GM23338 (cell line): ENCODE data around the gene RAB13. TPM values are rescaled to one million over a fixed set of nuclear protein-coding genes. Genes with fewer than 3 reads are reported as not detected.

Experiments used
- ATAC-seq: fragments of 200-7000 bp; cut with Tn5 transposase; 3 replicates; pipeline ENCODE4 v1.9.1; 2020
- DNase-seq: peaks from one replicate; pipeline ENCODE4 v3.0.0-alpha.2; 2015; ENCODE audit warnings: low spot score
- H2AFZ ChIP-seq: fragments of 200-600 bp; sonication (generic); 2 replicates; pipeline ENCODE4 v1.8.0; 2016; ENCODE audit warnings: antibody characterized with exemption, mild to moderate bottlenecking, moderate library complexity
- H3F3A ChIP-seq: fragments of 200-600 bp; sonication (generic); replicated peaks from 2 replicates; pipeline ENCODE4 v1.8.0; 2017; ENCODE audit warnings: antibody characterized with exemption, mixed run types, low read depth
- H3K27ac ChIP-seq: fragments of 200-600 bp; sonication (generic); 2 replicates; pipeline ENCODE4 v1.6.1; 2016; ENCODE audit warnings: low read depth
- H3K27me3 ChIP-seq: fragments of 200-600 bp; sonication (generic); 2 replicates; pipeline ENCODE4 v1.8.0; 2016; ENCODE audit warnings: mild to moderate bottlenecking, mixed run types, moderate library complexity; ENCODE audit not compliant: insufficient read depth
- H3K36me3 ChIP-seq: fragments of 200-600 bp; sonication (generic); 2 replicates; pipeline ENCODE4 v1.8.0; 2016; ENCODE audit warnings: mild to moderate bottlenecking; ENCODE audit not compliant: insufficient read depth
- H3K4me1 ChIP-seq: fragments of 200-600 bp; sonication (generic); 2 replicates; pipeline ENCODE4 v1.8.0; 2016; ENCODE audit warnings: mild to moderate bottlenecking, moderate library complexity; ENCODE audit not compliant: insufficient read depth
- H3K4me2 ChIP-seq: fragments of 200-600 bp; sonication (generic); 2 replicates; pipeline ENCODE4 v1.7.1; 2017; ENCODE audit warnings: mixed run types
- H3K4me3 ChIP-seq: fragments of 200-600 bp; sonication (generic); 2 replicates; pipeline ENCODE4 v1.6.1; 2016; ENCODE audit warnings: mixed run types
- H3K79me2 ChIP-seq: fragments of 200-600 bp; sonication (generic); replicated peaks from 2 replicates; pipeline ENCODE4 v1.8.0; 2017; ENCODE audit warnings: mild to moderate bottlenecking; ENCODE audit not compliant: insufficient read depth
- H3K9me2 ChIP-seq: fragments of 200-600 bp; sonication (generic); 2 replicates; pipeline ENCODE4 v1.8.0; 2017; ENCODE audit not compliant: insufficient read depth
- H4K20me1 ChIP-seq: fragments of 200-600 bp; sonication (generic); replicated peaks from 2 replicates; pipeline ENCODE4 v1.8.0; 2017; ENCODE audit warnings: mild to moderate bottlenecking; ENCODE audit not compliant: insufficient read depth
- H3K27ac Mint-ChIP-seq: 2 replicates; pipeline ENCODE4 v1.8.0; 2020; ENCODE audit warnings: inconsistent platforms, mild to moderate bottlenecking, moderate library complexity, mixed read lengths
- H3K27me3 Mint-ChIP-seq: 3 replicates; pipeline ENCODE4 v1.8.0; 2022; ENCODE audit warnings: low read depth, mild to moderate bottlenecking, moderate library complexity, mixed read lengths, inconsistent platforms; ENCODE audit not compliant: insufficient read depth, poor library complexity
- H3K36me3 Mint-ChIP-seq: 3 replicates; pipeline ENCODE4 v1.8.0; 2021; ENCODE audit warnings: low read depth, mild to moderate bottlenecking, inconsistent platforms, moderate library complexity, mixed read lengths
- H3K4me1 Mint-ChIP-seq: 3 replicates; pipeline ENCODE4 v1.8.0; 2020; ENCODE audit warnings: mild to moderate bottlenecking, inconsistent platforms, mixed read lengths
- H3K4me3 Mint-ChIP-seq: 3 replicates; pipeline ENCODE4 v1.8.0; 2021; ENCODE audit warnings: moderate library complexity, mild to moderate bottlenecking, inconsistent platforms, mixed read lengths
- H3K9me3 Mint-ChIP-seq: 3 replicates; pipeline ENCODE4 v1.8.0; 2020; ENCODE audit warnings: moderate library complexity, mild to moderate bottlenecking, inconsistent platforms, mixed read lengths
- CREB1 ChIP-seq: fragments of 250-450 bp; sonication (Bioruptor Pico); IDR thresholded peaks from 2 replicates; pipeline ENCODE4 v1.5.0; 2020; ENCODE audit warnings: low read depth, mild to moderate bottlenecking, moderate library complexity
- JUNB ChIP-seq: IDR thresholded peaks from one replicate; pipeline ENCODE4 v1.6.1; 2016; ENCODE audit warnings: antibody characterized with exemption; ENCODE audit not compliant: unreplicated experiment
- POLR2AphosphoS5 ChIP-seq: IDR thresholded peaks from 2 replicates; pipeline ENCODE4 v1.6.1; 2016; ENCODE audit warnings: antibody characterized with exemption, low read depth
- ZNF462 ChIP-seq: fragments of 250-450 bp; sonication (Bioruptor Pico); IDR thresholded peaks from 2 replicates; pipeline ENCODE4 v1.5.0; 2020; ENCODE audit warnings: mild to moderate bottlenecking, moderate library complexity
- polyA plus RNA-seq: library from polyadenylated mRNA; unstranded; fragments of >200 nt; fragmentation: Nextera tagmentation; extraction: Ambion mirVana; gene quantifications from 2 replicates; pipeline ENCODE4 v1.2.1, GENCODE V29; 2016
- total RNA-seq: library from RNA; depleted of rRNA; stranded (reverse); fragments of >200 nt; shearing (Covaris generic); gene quantifications from 2 replicates; pipeline ENCODE4 v1.2.3, GENCODE V29; 2014
- TF ChIP-seq, protein P1 (sequence below): IDR thresholded peaks from 2 replicates; pipeline ENCODE4 v1.6.1; 2016; ENCODE audit warnings: antibody characterized with exemption

The RAB13 gene
- total and polyA plus RNA-seq, 2 experiments from 2014 or later, result 38.6 to 171 TPM

DNA sequence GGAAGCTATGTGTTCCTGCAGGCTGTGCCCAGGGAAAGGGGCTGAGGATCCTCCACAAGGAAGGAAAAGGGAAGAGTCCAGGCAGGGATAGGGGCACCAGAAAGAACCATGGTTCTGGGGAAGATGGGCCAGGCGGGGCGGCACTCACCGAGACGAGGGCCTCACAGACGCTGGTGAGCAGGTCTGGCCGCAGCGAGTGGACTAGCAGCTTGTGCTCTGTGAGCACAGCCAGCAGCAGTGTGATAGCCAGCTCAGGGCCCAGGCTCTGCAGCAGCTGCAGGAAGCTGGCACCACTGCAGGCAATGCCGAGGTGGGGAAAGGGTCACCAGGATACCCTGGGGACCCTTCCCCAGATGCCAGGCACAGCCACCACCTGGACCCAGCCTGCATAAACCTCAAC, 45.4 kb downstream of the RAB13 start:
- Mint-ChIP-seq H3K36me3 (peaks cover 63% of the 10 kb centered on the region), H3K9me3 (no peaks in the 10 kb centered on the region; the same call in 2 of the 3 replicates), H3K4me1 (peaks cover 7% of the 10 kb centered on the region; the same call in 2 of the 3 replicates), H3K27ac (no peak overlapping the region), H3K27me3 (peaks cover 19% of the 10 kb centered on the region), H3K4me3 (no peak overlapping the region; the same call in 2 of the 3 replicates)
- no peak for ATAC-seq
- no peak for TF ChIP-seq CREB1
- TF ChIP-seq POLR2AphosphoS5, result 0 out of 2 replicates have a peak, but pooled peaks have one; percentile 11
- H3K4me1 ChIP-seq, result peaks cover 5% of the 10 kb centered on the region; the same call in 1 of the 2 replicates
- H2AFZ ChIP-seq, result no peak overlapping the region
- no peaks in the 10 kb centered on the region for H3K9me2 ChIP-seq
- H3K36me3 ChIP-seq, result peaks cover 15% of the 10 kb centered on the region
- H3K4me3 ChIP-seq, result no peak overlapping the region
- peaks cover 15% of the 10 kb centered on the region for H3K79me2 ChIP-seq
- H3K27me3 ChIP-seq, result no peaks in the 10 kb centered on the region
- DNase-seq, result no peak
- H3K27ac ChIP-seq, result no peak overlapping the region
- no peaks in the 10 kb centered on the region for H4K20me1 ChIP-seq
- H3K4me2 ChIP-seq, result no peak overlapping the region
- H3F3A ChIP-seq, result no peaks in the 10 kb centered on the region

GRCh38 chr1:153939476-153939875, 46.7 kb downstream of the RAB13 start:
- H3K4me3 ChIP-seq, result no peak overlapping the region
- no peaks in the 10 kb centered on the region for H4K20me1 ChIP-seq
- no peaks in the 10 kb centered on the region for H3K9me2 ChIP-seq
- Mint-ChIP-seq H3K27me3 (peaks cover 15% of the 10 kb centered on the region), H3K4me1 (peaks cover 1% of the 10 kb centered on the region; the same call in 1 of the 3 replicates), H3K9me3 (no peaks in the 10 kb centered on the region), H3K4me3 (no peak overlapping the region), H3K27ac (no peak overlapping the region), H3K36me3 (peaks cover 73% of the 10 kb centered on the region)
- H3K4me2 ChIP-seq, result no peak overlapping the region
- no peak for DNase-seq
- H3K4me1 ChIP-seq, result no peaks in the 10 kb centered on the region
- H3K79me2 ChIP-seq, result peaks cover 2% of the 10 kb centered on the region
- TF ChIP-seq, protein P1, sequence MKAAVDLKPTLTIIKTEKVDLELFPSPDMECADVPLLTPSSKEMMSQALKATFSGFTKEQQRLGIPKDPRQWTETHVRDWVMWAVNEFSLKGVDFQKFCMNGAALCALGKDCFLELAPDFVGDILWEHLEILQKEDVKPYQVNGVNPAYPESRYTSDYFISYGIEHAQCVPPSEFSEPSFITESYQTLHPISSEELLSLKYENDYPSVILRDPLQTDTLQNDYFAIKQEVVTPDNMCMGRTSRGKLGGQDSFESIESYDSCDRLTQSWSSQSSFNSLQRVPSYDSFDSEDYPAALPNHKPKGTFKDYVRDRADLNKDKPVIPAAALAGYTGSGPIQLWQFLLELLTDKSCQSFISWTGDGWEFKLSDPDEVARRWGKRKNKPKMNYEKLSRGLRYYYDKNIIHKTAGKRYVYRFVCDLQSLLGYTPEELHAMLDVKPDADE, result no peak
- TF ChIP-seq POLR2AphosphoS5 (no peak), JUNB (no peak), ZNF462 (CRISPR knock-in tag) (no peak)
- H3K27ac ChIP-seq, result no peak overlapping the region
- no peak overlapping the region for H2AFZ ChIP-seq
- H3K27me3 ChIP-seq, result no peaks in the 10 kb centered on the region
- H3K36me3 ChIP-seq, result peaks cover 20% of the 10 kb centered on the region
- H3F3A ChIP-seq, result no peaks in the 10 kb centered on the region
- no peak for ATAC-seq
